Neural cell (in vitro differentiated cells): ENCODE results near the gene SHOX. TPM values are rescaled to one million over a fixed set of nuclear protein-coding genes. Genes with fewer than 3 reads are reported as not detected.

ENCODE experiments used
- H2AFZ ChIP-seq: fragments of 200-600, 300-800 bp; sonication (generic), shearing (Covaris generic); 2 replicates; pipeline ENCODE4 v1.6.0; 2014; ENCODE audit warnings: low read depth, mild to moderate bottlenecking, antibody characterized with exemption, low read length, moderate library complexity
- H3F3A ChIP-seq: fragments of 200-600 bp; shearing (Covaris generic); 2 replicates; pipeline ENCODE4 v1.6.1; 2016; ENCODE audit warnings: mild to moderate bottlenecking, moderate library complexity, mixed read lengths, antibody characterized with exemption, low read length; ENCODE audit not compliant: insufficient read depth, poor library complexity, severe bottlenecking
- H3K27ac ChIP-seq: fragments of 200-600, 300-800 bp; sonication (generic), shearing (Covaris generic); 2 replicates; pipeline ENCODE4 v1.5.1; 2014; ENCODE audit warnings: mild to moderate bottlenecking, low read length, moderate library complexity
- H3K27me3 ChIP-seq: fragments of 300-800, 200-600 bp; sonication (generic), shearing (Covaris generic); 2 replicates; pipeline ENCODE4 v1.6.0; 2014; ENCODE audit warnings: mild to moderate bottlenecking, low read depth, low read length, moderate library complexity; ENCODE audit not compliant: insufficient read depth
- H3K36me3 ChIP-seq: fragments of 300-800, 200-600 bp; sonication (generic), shearing (Covaris generic); 2 replicates; pipeline ENCODE4 v1.5.1; 2014; ENCODE audit warnings: mild to moderate bottlenecking, antibody characterized with exemption, low read length, moderate library complexity; ENCODE audit not compliant: insufficient read depth
- H3K4me2 ChIP-seq: fragments of 300-800, 200-600 bp; sonication (generic), shearing (Covaris generic); 2 replicates; pipeline ENCODE4 v1.6.0; 2014; ENCODE audit warnings: mild to moderate bottlenecking, low read length
- H3K4me3 ChIP-seq: fragments of 300-800, 200-600 bp; sonication (generic), shearing (Covaris generic); 2 replicates; pipeline ENCODE4 v1.5.1; 2014; ENCODE audit warnings: mild to moderate bottlenecking, low read length, moderate library complexity
- H3K79me2 ChIP-seq: fragments of 200-600 bp; shearing (Covaris generic); replicated peaks from 2 replicates; pipeline ENCODE4 v1.6.0; 2014; ENCODE audit warnings: mild to moderate bottlenecking, low read length, moderate library complexity; ENCODE audit not compliant: insufficient read depth
- H3K9ac ChIP-seq: fragments of 300-800, 200-600 bp; sonication (generic), shearing (Covaris generic); 2 replicates; pipeline ENCODE4 v1.6.1; 2016; ENCODE audit warnings: mild to moderate bottlenecking, low read length, mixed read lengths
- H3K9me2 ChIP-seq: fragments of 200-600 bp; shearing (Covaris generic); 2 replicates; pipeline ENCODE4 v1.6.1; 2016; ENCODE audit warnings: mild to moderate bottlenecking, low read length, mixed read lengths; ENCODE audit not compliant: insufficient read depth
- H3K9me3 ChIP-seq: fragments of 200-600, 300-800 bp; sonication (generic), shearing (Covaris generic); 2 replicates; pipeline ENCODE4 v1.6.1; 2016; ENCODE audit warnings: mild to moderate bottlenecking, mixed run types, low read length, moderate library complexity, mixed read lengths
- H4K20me1 ChIP-seq: fragments of 200-600 bp; shearing (Covaris generic); 2 replicates; pipeline ENCODE4 v1.6.1; 2016; ENCODE audit warnings: mild to moderate bottlenecking, mixed run types; ENCODE audit not compliant: insufficient read depth
- CTCF ChIP-seq: fragments of 450-650 bp; IDR thresholded peaks from 2 replicates; pipeline ENCODE4 v1.5.1; 2014; ENCODE audit warnings: antibody characterized with exemption, mild to moderate bottlenecking, moderate library complexity; ENCODE audit not compliant: poor library complexity, severe bottlenecking
- EP300 ChIP-seq: fragments of 450-650 bp; conservative IDR thresholded peaks from 2 replicates; pipeline ENCODE4 v1.6.1; 2014; ENCODE audit warnings: antibody characterized with exemption, mild to moderate bottlenecking, moderate library complexity; ENCODE audit not compliant: poor library complexity, severe bottlenecking
- EZH2 ChIP-seq: fragments of 200-600, 300-800 bp; shearing (Covaris generic), sonication (generic); IDR thresholded peaks from 2 replicates; pipeline ENCODE4 v1.6.1; 2014; ENCODE audit warnings: antibody characterized with exemption, low read length, borderline replicate concordance, mild to moderate bottlenecking; ENCODE audit not compliant: insufficient read depth, poor library complexity, severe bottlenecking
- MXI1 ChIP-seq: fragments of 450-650 bp; conservative IDR thresholded peaks from 2 replicates; pipeline ENCODE4 v1.6.1; 2014; ENCODE audit warnings: antibody characterized with exemption, mild to moderate bottlenecking; ENCODE audit not compliant: poor library complexity, severe bottlenecking
- POLR2AphosphoS5 ChIP-seq: IDR thresholded peaks from 2 replicates; pipeline ENCODE4 v1.6.1; 2012
- RAD21 ChIP-seq: fragments of 450-650 bp; conservative IDR thresholded peaks from 2 replicates; pipeline ENCODE4 v1.6.1; 2014; ENCODE audit warnings: antibody characterized with exemption, mild to moderate bottlenecking, moderate library complexity
- REST ChIP-seq: IDR thresholded peaks from 2 replicates; pipeline ENCODE4 v1.6.1; 2012; ENCODE audit warnings: borderline replicate concordance
- SMC3 ChIP-seq: fragments of 450-650 bp; conservative IDR thresholded peaks from 2 replicates; pipeline ENCODE4 v1.6.1; 2014; ENCODE audit warnings: antibody characterized with exemption, mild to moderate bottlenecking, moderate library complexity; ENCODE audit not compliant: poor library complexity
- TAF1 ChIP-seq: IDR thresholded peaks from 2 replicates; pipeline ENCODE4 v1.6.1; 2012; ENCODE audit warnings: low read depth
- polyA plus RNA-seq: library from polyadenylated mRNA; depleted of rRNA; stranded (reverse); fragments of >200 nt; gene quantifications from 2 replicates; pipeline ENCODE4 v1.2.3, GENCODE V29; 2014

The SHOX gene
- polyA plus RNA-seq, 1 donor from 2014 or later, result not detected

GRCh38 chrX:639151-639550 is 8.6 kb downstream of the SHOX start:
- Histone ChIP-seq H3K79me2 (no peaks in the 10 kb centered on the region), H3K27ac (no peak overlapping the region), H3K9me2 (no peaks in the 10 kb centered on the region), H3K36me3 (no peaks in the 10 kb centered on the region), H3F3A (no peaks in the 10 kb centered on the region), H3K4me2 (no peak overlapping the region), H3K4me3 (no peak overlapping the region), H3K9me3 (no peaks in the 10 kb centered on the region), H4K20me1 (no peaks in the 10 kb centered on the region), H2AFZ (no peak overlapping the region), H3K9ac (no peak overlapping the region), H3K27me3 (peaks cover 94% of the 10 kb centered on the region)
- TF ChIP-seq CTCF (no peak), EZH2 (no peak), EP300 (no peak), TAF1 (no peak), RAD21 (no peak), SMC3 (no peak), REST (no peak), POLR2AphosphoS5 (no peak), MXI1 (no peak)

- H3K4me2 ChIP-seq, result no peak overlapping the region
- no peaks in the 10 kb centered on the region for H3K79me2 ChIP-seq
- no peaks in the 10 kb centered on the region for H3F3A ChIP-seq
- no peaks in the 10 kb centered on the region for H3K9me2 ChIP-seq
- H2AFZ ChIP-seq, result no peak overlapping the region
- H3K9me3 ChIP-seq, result no peaks in the 10 kb centered on the region
- no peak overlapping the region for H3K27ac ChIP-seq
- no peaks in the 10 kb centered on the region for H3K36me3 ChIP-seq
- H4K20me1 ChIP-seq, result no peaks in the 10 kb centered on the region
- TF ChIP-seq REST, result no peak
- no peak for TF ChIP-seq RAD21
- no peak for TF ChIP-seq MXI1
- TF ChIP-seq CTCF, result no peak
- no peak for TF ChIP-seq EP300
- no peak for TF ChIP-seq EZH2
- TF ChIP-seq SMC3, result no peak
- TF ChIP-seq TAF1, result no peak
- no peak for TF ChIP-seq POLR2AphosphoS5
- peaks cover 94% of the 10 kb centered on the region for H3K27me3 ChIP-seq
- no peak overlapping the region for H3K9ac ChIP-seq
- no peak overlapping the region for H3K4me3 ChIP-seq
These were observed 10.1 kb downstream of the SHOX start for GRCh38 chrX:640641-641040.
